GM23338 (cell line): ENCODE measurements around the gene MYO1D.

Source experiments
- CREB1 ChIP-seq: fragments of 250-450 bp; sonication (Bioruptor Pico); IDR thresholded peaks from 2 replicates; pipeline ENCODE4 v1.5.0; 2020; ENCODE audit warnings: low read depth, mild to moderate bottlenecking, moderate library complexity
- EZH2 ChIP-seq: fragments of 200-600 bp; sonication (generic); IDR thresholded peaks from one replicate; pipeline ENCODE4 v1.8.0; 2017; ENCODE audit warnings: antibody characterized with exemption, mild to moderate bottlenecking, low read depth; ENCODE audit not compliant: unreplicated experiment
- EZH2phosphoT487 ChIP-seq: fragments of 200-600 bp; sonication (generic); IDR thresholded peaks from one replicate; pipeline ENCODE4 v1.8.1; 2018; ENCODE audit warnings: antibody characterized with exemption; ENCODE audit not compliant: unreplicated experiment
- JUNB ChIP-seq: IDR thresholded peaks from one replicate; pipeline ENCODE4 v1.6.1; 2016; ENCODE audit warnings: antibody characterized with exemption; ENCODE audit not compliant: unreplicated experiment
- NANOG ChIP-seq: IDR thresholded peaks from 2 replicates; pipeline ENCODE4 v1.6.1; 2016; ENCODE audit warnings: antibody characterized with exemption, borderline replicate concordance
- POLR2AphosphoS5 ChIP-seq: IDR thresholded peaks from 2 replicates; pipeline ENCODE4 v1.6.1; 2016; ENCODE audit warnings: antibody characterized with exemption, low read depth
- STAT1 ChIP-seq: IDR thresholded peaks from one replicate; pipeline ENCODE4 v1.6.1; 2016; ENCODE audit warnings: antibody characterized with exemption; ENCODE audit not compliant: unreplicated experiment
- ZNF114 ChIP-seq: fragments of 250-450 bp; sonication (Bioruptor Pico); IDR thresholded peaks from 2 replicates; pipeline ENCODE4 v1.5.0; 2020; ENCODE audit warnings: mild to moderate bottlenecking, moderate library complexity
- ZNF331 ChIP-seq: fragments of 250-450 bp; sonication (Bioruptor Pico); IDR thresholded peaks from 2 replicates; pipeline ENCODE4 v1.5.0; 2020; ENCODE audit warnings: low read depth, mild to moderate bottlenecking, moderate library complexity
- TF ChIP-seq, protein P1 (sequence below), 2 experiments: fragments of 200-600 bp in 1 of 2; sonication (generic) in 1 of 2; conservative IDR thresholded peaks; 2 replicates each; pipeline versions ENCODE4 v1.5.1 to v1.6.1; 2016 to 2017; ENCODE audit warnings: antibody characterized with exemption in 2 of 2, low read depth in 2 of 2, mild to moderate bottlenecking in 2 of 2, moderate library complexity in 1 of 2
- TF ChIP-seq, protein P2 (sequence below): IDR thresholded peaks from one replicate; pipeline ENCODE4 v1.6.1; 2018; ENCODE audit warnings: antibody characterized with exemption; ENCODE audit not compliant: unreplicated experiment
- TF ChIP-seq, protein P3 (sequence below): IDR thresholded peaks from 2 replicates; pipeline ENCODE4 v1.6.1; 2016; ENCODE audit warnings: antibody characterized with exemption
- TF ChIP-seq, protein P4 (sequence below): fragments of 250-450 bp; sonication (Bioruptor Pico); IDR thresholded peaks from 2 replicates; pipeline ENCODE4 v1.5.0; 2020; ENCODE audit warnings: mild to moderate bottlenecking, moderate library complexity

DNA sequence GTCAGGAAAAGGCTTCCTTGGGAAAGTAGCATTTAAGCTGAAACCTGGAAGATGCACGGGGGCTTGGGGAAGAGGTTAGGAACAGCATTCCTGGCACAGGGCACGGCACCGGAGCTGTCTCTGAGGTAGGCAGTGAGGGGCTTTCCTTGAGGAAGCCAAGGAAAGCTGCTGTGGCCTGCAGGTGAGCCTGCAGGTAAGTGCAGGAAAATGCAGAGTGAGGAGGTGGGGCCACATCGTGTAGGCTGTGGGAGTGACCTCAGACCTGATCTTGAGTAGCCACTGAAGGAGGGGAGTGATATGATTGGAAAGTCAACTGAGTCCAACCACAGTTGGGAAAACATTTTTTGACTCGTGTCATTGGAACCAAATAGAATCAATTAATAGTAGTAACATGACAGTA, 310.6 kb downstream of the MYO1D start:
- TF ChIP-seq, protein P1, sequence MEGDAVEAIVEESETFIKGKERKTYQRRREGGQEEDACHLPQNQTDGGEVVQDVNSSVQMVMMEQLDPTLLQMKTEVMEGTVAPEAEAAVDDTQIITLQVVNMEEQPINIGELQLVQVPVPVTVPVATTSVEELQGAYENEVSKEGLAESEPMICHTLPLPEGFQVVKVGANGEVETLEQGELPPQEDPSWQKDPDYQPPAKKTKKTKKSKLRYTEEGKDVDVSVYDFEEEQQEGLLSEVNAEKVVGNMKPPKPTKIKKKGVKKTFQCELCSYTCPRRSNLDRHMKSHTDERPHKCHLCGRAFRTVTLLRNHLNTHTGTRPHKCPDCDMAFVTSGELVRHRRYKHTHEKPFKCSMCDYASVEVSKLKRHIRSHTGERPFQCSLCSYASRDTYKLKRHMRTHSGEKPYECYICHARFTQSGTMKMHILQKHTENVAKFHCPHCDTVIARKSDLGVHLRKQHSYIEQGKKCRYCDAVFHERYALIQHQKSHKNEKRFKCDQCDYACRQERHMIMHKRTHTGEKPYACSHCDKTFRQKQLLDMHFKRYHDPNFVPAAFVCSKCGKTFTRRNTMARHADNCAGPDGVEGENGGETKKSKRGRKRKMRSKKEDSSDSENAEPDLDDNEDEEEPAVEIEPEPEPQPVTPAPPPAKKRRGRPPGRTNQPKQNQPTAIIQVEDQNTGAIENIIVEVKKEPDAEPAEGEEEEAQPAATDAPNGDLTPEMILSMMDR (conservative IDR thresholded peaks at IDR 0.05; ENCODE audit: low read depth in 2 of 2) = no peak
- TF ChIP-seq, protein P2, sequence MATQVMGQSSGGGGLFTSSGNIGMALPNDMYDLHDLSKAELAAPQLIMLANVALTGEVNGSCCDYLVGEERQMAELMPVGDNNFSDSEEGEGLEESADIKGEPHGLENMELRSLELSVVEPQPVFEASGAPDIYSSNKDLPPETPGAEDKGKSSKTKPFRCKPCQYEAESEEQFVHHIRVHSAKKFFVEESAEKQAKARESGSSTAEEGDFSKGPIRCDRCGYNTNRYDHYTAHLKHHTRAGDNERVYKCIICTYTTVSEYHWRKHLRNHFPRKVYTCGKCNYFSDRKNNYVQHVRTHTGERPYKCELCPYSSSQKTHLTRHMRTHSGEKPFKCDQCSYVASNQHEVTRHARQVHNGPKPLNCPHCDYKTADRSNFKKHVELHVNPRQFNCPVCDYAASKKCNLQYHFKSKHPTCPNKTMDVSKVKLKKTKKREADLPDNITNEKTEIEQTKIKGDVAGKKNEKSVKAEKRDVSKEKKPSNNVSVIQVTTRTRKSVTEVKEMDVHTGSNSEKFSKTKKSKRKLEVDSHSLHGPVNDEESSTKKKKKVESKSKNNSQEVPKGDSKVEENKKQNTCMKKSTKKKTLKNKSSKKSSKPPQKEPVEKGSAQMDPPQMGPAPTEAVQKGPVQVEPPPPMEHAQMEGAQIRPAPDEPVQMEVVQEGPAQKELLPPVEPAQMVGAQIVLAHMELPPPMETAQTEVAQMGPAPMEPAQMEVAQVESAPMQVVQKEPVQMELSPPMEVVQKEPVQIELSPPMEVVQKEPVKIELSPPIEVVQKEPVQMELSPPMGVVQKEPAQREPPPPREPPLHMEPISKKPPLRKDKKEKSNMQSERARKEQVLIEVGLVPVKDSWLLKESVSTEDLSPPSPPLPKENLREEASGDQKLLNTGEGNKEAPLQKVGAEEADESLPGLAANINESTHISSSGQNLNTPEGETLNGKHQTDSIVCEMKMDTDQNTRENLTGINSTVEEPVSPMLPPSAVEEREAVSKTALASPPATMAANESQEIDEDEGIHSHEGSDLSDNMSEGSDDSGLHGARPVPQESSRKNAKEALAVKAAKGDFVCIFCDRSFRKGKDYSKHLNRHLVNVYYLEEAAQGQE = no peak
- no peak for TF ChIP-seq EZH2
- TF ChIP-seq EZH2phosphoT487 = no peak
- no peak for TF ChIP-seq CREB1 (CRISPR knock-in tag)
- no peak for TF ChIP-seq POLR2AphosphoS5
- no peak for TF ChIP-seq JUNB
- TF ChIP-seq STAT1 = no peak
- TF ChIP-seq NANOG = no peak
- no peak for TF ChIP-seq ZNF114
- TF ChIP-seq ZNF331 (CRISPR knock-in tag) = no peak
- TF ChIP-seq, protein P3, sequence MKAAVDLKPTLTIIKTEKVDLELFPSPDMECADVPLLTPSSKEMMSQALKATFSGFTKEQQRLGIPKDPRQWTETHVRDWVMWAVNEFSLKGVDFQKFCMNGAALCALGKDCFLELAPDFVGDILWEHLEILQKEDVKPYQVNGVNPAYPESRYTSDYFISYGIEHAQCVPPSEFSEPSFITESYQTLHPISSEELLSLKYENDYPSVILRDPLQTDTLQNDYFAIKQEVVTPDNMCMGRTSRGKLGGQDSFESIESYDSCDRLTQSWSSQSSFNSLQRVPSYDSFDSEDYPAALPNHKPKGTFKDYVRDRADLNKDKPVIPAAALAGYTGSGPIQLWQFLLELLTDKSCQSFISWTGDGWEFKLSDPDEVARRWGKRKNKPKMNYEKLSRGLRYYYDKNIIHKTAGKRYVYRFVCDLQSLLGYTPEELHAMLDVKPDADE = no peak
- TF ChIP-seq, protein P4, sequence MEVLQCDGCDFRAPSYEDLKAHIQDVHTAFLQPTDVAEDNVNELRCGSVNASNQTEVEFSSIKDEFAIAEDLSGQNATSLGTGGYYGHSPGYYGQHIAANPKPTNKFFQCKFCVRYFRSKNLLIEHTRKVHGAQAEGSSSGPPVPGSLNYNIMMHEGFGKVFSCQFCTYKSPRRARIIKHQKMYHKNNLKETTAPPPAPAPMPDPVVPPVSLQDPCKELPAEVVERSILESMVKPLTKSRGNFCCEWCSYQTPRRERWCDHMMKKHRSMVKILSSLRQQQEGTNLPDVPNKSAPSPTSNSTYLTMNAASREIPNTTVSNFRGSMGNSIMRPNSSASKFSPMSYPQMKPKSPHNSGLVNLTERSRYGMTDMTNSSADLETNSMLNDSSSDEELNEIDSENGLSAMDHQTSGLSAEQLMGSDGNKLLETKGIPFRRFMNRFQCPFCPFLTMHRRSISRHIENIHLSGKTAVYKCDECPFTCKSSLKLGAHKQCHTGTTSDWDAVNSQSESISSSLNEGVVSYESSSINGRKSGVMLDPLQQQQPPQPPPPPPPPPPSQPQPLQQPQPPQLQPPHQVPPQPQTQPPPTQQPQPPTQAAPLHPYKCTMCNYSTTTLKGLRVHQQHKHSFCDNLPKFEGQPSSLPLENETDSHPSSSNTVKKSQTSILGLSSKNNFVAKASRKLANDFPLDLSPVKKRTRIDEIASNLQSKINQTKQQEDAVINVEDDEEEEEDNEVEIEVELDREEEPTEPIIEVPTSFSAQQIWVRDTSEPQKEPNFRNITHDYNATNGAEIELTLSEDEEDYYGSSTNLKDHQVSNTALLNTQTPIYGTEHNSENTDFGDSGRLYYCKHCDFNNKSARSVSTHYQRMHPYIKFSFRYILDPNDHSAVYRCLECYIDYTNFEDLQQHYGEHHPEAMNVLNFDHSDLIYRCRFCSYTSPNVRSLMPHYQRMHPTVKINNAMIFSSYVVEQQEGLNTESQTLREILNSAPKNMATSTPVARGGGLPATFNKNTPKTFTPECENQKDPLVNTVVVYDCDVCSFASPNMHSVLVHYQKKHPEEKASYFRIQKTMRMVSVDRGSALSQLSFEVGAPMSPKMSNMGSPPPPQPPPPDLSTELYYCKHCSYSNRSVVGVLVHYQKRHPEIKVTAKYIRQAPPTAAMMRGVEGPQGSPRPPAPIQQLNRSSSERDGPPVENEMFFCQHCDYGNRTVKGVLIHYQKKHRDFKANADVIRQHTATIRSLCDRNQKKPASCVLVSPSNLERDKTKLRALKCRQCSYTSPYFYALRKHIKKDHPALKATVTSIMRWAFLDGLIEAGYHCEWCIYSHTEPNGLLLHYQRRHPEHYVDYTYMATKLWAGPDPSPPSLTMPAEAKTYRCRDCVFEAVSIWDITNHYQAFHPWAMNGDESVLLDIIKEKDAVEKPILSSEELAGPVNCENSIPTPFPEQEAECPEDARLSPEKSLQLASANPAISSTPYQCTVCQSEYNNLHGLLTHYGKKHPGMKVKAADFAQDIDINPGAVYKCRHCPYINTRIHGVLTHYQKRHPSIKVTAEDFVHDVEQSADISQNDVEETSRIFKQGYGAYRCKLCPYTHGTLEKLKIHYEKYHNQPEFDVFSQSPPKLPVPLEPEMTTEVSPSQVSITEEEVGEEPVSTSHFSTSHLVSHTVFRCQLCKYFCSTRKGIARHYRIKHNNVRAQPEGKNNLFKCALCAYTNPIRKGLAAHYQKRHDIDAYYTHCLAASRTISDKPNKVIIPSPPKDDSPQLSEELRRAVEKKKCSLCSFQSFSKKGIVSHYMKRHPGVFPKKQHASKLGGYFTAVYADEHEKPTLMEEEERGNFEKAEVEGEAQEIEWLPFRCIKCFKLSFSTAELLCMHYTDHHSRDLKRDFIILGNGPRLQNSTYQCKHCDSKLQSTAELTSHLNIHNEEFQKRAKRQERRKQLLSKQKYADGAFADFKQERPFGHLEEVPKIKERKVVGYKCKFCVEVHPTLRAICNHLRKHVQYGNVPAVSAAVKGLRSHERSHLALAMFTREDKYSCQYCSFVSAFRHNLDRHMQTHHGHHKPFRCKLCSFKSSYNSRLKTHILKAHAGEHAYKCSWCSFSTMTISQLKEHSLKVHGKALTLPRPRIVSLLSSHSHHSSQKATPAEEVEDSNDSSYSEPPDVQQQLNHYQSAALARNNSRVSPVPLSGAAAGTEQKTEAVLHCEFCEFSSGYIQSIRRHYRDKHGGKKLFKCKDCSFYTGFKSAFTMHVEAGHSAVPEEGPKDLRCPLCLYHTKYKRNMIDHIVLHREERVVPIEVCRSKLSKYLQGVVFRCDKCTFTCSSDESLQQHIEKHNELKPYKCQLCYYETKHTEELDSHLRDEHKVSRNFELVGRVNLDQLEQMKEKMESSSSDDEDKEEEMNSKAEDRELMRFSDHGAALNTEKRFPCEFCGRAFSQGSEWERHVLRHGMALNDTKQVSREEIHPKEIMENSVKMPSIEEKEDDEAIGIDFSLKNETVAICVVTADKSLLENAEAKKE (CRISPR knock-in tag) = no peak
